HuH-7.5 (cell line): ENCODE measurements around the gene RAX.
"Not testable (repeated sequence)": the region's sequence is repeated elsewhere in the genome, so short reads cannot be mapped to it uniquely, and the experiment has no call there.

Source experiments
- DNase-seq: peaks from one replicate; pipeline ENCODE4 v3.0.0; 2011; ENCODE audit warnings: low spot score

Gene RAX

GRCh38 chr18:59272221-59272888 lies 899 bp downstream of the RAX start:
- DNase-seq = no peak

DNA sequence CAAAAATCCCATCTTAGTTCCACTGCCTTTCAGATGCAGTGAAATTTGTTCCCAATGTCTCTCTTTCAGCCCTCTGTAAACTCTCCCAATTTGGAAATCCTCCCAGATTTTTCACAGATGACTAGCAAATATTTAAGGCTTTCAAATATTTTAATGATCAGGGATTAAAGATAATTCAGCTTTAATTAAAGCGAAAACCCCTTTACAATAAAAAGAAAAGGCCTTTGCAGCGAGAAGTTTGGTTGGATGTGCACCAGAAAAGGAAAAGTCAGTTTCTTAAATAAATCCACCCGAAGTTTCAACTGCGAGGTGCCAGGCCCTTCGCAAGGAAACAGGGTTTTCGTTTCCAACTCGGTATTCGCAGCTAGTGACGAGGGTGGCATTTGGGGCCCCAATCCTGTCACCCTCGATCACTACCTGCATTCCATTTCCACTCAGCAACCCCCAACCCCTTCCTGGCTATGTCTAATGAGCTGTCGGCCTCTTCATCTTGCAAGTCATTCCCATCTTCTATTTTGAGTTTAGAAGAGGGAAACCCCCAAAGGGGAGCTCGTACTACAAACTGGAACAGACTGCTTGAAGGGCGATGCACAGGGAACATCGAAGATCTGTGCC lies 1.5 kb downstream of the RAX start:
- DNase-seq = no peak

DNA sequence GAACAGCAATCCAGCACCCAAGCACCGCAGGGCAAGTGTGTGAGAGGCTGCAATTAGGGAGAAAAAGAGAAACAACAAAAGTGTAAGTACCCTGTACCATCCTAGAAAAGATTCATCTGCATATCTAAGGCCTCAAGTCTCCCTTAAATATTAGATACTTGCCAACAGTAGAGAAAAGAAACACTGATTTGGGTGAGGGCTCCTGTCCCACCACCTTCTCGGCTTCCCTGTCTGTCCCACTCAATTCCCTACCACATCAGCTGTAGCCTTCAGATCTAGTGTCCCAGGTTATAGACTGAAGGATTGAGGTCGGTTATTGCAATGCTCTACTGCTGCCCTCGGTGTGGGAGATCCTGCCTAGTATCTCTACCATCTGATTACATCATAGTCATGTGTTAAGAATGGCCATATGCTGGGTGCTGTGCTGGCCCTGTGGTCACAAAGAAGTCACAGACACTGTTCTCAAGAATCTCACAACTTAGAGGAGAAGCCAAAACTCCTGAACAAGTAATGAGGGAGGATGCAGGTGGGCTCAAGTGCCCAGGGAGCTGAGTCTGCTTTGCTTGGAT lies 2.5 kb downstream of the RAX start:
- no peak for DNase-seq

DNA sequence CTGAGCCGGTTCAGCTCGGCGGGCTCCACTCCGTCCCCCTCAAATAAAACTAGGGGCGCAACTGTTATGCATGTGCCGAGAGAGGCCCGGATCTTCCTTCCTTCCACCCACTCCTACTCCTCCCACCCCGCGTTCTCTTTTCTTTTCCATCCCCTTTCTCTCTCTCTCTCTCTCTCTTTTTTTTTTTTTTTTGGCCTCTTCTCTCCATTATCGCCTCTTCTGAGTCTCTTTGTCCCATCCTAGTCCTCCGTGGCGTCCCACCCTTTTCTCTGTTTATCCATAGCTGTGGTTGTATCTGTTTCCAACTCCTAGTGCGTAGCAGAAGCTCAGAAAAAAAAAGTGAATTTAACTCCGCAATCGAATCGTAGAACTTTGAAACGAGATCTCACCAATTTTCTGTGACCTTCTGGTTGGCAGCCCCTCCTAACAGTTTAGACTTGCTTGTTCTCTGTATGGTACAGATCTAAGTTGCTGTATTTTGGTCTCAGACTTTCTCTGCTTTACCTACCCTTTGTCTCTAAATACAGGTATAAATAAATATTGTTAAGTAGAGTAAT lies 3.6 kb downstream of the RAX start:
- DNase-seq = no peak

DNA sequence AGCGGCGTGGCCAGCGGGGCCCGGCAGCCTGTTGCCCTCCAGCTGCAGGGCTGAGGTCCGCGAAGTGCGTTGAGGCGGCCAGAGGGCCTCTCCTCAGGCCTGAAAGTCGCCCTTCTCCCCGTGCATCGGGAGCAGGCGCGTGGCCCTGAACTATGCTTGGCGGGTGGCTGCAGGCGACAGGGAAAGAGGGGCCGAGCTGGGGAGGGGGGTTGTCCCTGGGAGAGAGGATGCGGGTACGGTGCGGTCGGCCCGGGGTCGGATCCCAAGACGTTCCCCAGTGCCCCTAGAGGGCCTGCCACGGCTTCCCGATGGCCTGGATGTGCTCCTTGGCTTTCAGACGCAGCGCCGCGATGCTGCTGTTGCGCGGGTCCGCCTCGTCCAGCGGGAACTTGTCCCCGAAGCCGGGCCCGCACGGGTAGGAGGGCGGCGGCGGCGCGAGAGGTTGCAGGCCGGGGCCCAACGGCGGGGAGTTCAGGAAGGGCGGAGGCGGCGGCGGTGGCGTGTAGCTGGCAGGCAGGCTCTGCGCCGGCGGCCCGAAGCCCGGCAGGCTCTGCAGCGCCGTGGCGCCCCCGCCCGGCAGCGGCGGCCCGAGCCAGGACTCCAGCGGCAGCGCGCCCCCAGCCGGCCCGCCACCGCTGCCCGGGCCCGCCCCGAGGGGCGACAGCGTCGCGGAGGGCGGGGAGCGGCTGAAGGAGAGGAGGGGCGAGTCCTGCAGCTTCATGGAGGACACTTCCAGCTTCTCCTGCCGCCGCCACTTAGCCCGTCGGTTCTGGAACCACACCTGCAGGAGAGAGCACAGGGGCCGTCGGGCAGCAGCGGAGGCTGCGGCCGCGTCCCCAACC lies 4.3 kb downstream of the RAX start:
- peak; percentile 88 for DNase-seq

DNA sequence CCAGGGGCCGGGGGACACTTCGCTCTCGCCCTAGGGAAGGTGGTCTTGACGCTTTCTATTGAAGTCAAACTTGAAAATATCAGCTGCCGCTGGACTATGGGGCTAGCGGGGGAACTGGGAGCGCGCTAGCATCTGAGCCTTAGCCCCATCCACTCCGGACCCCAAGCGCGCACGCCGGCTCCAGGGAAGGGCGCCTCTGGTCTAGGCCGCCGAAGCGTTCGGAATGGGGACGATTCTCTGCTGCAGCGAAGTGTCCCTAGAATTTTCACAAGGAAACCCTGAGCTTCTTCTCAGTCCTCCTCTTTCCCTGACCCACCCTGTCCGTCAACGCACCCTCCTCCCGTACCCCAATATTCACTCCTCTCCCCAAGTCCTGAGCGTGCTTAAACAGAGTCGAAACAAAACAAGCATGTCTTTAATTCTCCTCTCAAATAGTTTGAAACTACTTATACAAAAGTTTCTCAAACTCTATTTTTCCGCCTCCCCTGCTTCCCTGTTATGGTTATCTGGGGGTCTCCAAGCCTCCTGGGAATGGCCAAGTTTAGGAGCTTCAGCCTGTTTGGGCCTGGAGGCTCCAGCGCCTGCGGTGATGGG lies 5.0 kb downstream of the RAX start:
- no peak for DNase-seq

DNA sequence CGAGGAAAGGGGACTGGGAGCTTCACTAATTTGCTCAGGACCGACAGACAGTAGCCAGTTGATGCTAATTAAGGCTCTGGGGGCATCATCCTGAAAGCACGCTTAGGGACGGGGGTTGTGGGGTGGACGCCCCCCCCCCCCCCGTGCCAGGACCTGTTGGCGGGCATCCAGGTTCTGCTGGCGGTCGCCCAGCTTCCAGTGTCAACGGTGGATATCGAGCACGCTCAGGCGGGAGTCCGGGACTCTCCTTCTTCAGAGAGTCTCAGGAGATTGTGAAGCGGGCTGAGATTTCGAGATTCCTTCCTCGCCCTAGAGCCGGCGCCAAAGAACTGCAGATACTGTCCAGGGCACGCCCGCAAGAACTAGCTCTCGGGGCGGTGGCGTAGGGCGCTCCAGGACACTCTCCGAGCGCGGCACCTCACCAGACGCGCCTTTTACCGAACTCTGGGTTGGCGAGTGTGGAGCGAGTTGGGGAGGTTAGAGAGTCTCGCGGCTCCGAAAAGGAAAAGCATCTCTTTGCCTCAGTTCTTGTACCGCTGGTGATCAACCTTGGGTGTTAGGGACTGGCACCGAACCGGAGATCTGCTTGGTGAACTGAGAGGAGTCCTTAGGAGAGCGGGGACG lies 5.6 kb downstream of the RAX start:
- DNase-seq = no peak

DNA sequence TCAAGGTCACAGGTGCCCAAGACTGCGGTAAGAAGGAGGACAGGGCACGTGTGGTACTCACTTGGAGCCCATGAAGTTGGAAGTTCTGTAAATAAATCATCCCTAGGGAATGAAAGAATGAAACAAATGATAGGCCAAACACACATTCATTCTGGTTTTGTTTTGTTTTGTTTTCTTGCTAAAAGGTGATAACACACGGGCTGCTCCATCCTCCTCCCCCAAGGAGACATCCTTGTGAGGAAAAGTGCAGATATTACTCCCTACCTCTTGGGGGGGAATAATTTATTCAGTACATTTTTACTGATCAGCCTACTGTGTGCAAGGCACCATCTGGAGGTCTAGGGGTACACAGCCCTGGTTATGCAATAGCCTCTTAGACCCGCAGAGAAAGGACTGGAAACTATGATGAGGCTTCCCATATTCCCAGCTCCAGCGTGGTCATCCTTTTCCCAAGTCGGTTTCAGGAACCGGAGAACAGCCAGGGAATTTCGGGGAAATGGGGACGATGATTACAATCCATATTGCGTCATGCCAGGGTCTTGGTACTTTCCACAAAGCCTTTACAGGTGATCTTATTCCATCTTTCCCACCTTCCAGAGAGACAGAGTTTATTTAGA lies 6.3 kb downstream of the RAX start:
- DNase-seq = no peak

DNA sequence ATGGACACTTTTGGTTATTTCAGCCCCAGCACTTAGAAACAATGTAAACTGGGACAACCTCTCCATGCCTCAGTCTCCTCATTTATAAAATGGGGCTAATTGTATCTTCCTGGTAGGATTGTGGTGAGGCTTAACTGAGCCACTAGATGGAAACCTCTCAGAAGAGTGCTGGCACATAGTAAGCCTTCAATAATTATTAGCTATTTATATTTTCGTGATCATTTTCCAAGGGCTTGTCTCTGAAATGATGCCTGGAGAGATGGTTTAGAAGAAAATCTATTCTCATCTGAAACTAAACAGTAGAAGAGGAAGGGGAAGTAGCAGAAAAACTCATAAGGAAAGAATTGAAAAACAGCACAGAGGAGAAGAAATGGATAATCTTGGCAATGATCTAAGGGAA lies 6.8 kb downstream of the RAX start:
- no peak for DNase-seq

GRCh38 chr18:59265974-59266369 lies 7.3 kb downstream of the RAX start:
- no peak for DNase-seq

DNA sequence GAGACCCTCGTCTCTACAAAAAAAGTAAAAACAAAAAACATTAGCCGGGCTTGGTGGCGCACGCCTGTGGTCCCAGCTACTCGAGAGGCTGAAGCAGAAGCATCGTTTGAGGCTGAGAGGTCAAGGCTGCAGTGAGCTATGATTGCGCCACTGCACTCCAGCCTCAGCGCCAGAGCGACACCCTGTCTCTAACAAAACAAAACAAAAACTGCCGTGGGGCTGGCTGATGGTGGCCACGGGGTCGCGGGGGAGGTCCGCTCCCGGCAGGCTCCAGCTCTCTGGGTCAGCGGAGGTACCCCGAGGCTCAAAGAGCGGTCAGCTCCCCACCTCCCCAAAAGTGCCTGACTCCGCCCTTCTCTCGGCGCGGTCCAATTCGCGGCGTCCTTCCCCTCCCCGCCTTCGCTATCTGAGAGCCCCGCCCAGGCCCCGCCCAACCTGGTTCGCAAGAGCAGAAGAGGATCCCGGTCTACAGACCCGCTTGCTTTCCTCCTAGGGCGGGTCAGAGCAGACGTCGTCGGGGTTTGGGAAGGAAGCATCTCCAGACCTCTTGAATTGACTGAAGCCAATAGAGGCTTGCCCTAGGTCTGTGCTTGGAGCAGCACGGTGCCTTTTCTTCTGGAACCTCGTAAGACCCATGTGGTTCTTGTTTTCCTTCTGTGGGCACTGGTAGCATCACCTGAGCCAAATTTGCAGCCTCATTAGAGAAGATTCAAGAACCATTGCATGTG lies 7.8 kb downstream of the RAX start:
- DNase-seq = no peak

- DNase-seq = no peak
Measured at GRCh38 chr18:59264651-59265245, 8.5 kb downstream of the RAX start.

DNA sequence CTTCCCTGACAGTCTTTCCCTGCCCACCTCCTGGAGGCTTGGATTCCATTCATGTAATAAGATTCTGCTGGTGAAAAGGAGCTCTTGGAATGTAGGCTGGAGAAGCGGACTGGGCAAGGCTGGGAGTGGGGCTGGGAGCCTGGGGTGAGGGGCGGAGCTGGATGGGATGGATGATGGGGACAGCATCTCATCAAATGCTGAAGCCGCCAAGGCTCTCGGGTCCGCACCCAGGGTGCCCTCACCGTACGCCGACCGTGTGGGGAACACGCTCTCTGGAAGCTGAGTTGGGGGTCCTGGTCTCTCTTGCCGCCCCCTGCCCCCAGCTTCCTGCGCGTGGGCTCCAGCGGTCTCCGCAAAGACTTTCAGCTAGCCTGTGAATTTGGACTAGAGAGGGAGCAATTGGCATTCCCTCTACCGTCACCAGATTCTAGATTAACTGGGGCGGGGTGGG lies 9.1 kb downstream of the RAX start:
- no peak for DNase-seq

DNA sequence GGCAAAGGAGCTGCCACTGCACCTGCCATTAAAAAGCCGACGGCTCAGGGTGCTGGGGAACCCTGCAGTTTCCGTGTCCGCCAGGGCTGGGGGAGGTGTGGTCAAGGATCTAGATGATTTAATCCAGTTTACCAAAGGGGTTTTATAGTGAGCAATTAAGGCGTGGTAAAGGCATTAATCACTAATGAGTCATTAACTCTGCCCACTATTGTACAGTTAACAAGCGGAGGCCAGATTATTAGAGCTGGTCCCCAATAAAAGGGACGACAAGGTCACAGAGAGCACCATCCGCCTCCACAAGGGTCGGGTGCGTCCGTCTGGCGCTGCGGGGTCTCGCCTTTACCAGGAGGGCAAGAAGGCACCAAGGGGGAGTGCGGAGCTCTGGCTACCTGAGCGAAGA lies 9.6 kb downstream of the RAX start:
- no peak for DNase-seq

- DNase-seq = not testable (repeated sequence)
Measured at GRCh38 chr18:59262243-59262642, 11.0 kb downstream of the RAX start.

DNA sequence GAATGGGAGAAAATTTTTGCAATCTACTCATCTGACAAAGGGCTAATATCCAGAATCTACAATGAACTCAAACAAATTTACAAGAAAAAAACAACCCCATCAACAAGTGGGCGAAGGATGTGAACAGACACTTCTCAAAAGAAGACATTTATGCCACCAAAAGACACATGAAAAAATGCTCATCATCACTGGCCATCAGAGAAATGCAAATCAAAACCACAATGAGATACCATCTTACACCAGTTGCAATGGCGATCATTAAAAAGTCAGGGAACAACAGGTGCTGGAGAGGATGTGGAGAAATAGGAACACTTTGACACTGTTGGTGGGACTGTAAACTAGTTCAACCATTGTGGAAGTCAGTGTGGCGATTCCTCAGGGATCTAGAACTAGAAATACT lies 11.4 kb downstream of the RAX start:
- not testable (repeated sequence) for DNase-seq

GRCh38 chr18:59255491-59255890 lies 17.8 kb downstream of the RAX start:
- not testable (repeated sequence) for DNase-seq

- no peak for DNase-seq
Measured at GRCh38 chr18:59249199-59249774, 24.0 kb downstream of the RAX start.

DNA sequence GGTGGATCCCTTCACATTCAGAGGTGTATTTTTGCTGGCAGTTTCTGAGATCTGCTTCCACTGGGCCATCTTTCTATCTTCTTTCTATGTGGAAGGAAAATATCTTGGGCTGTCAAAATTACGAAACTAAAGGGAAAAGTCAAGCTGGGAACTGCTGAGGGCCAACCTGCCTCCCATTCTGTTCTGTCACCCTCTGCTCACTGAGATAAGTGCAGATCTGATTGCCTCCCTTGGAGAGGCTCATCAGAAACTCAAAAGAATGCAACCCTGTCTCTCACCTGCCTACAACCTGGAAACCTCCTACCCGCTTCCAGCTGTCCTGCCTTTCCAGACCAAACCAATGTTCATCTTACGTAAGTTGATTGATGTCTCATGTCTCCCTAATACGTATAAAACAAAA lies 26.5 kb downstream of the RAX start:
- DNase-seq = no peak

- no peak for DNase-seq
Measured at GRCh38 chr18:59242906-59243305, 30.3 kb downstream of the RAX start.
